ENCODE results near the gene NCKIPSD.

The NCKIPSD gene

DNA sequence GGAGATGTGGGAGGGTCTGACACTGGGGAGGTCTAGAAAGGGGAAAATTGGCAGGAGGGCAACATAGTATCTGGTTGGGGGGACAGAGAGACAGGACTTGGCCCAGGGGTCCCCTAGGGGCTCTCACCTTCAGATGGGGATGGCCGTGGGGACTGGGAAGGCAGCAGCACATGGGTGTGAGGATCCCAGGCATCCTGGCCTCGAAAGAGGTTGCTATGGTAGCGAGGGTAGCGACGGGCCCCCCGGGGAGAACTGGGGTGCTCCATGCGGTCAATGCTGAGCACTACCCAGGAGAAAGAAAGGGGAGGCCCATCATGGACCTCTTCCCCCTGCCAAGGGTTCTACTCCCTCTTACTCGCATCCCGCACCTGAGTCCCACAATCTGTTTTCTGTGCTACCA lies 38.0 kb downstream of the NCKIPSD start:
- DNase-seq (ENCODE audit: low spot score), result no peak

DNA sequence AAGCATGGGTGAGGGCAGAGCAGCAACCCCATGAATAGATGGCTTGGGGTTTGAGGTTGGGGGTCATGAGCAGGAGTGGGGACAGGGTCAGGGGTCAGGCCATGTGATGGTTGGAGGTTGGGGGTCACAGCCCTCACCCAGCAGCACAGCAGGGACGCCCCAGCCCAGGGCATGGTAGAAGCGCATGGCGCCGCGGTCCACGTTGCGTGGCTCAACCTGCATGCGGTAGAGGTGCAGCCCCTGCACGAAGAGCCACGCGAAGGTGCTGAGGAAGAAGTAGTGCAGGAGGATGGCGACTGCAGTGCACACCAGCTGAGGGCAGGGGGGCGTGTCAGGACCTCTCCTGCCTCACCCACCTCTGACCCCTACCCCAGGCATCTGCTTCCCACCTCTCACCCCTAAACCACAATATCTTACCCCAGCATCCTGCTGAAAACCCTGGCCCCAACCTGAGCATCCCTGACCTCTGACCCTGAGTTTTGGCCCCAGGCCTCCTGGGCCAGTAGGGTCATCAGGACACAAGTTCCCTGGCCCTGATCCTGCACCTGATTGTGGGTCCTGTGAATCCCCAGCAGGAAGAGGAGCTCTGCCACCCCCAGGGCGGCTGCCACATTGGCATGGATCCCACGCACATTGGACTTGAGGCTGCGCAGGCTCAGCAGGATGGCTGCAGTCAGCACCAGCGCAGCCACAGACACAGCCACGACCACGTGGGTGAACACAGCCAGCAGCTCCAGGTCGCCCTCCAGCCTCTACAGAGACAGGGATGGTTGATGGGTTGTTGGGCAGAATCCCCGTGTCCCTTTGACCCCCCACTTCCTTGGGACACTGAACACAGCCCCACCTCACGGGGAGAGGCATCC lies 40.6 kb downstream of the NCKIPSD start:
- DNase-seq (ENCODE audit: low spot score), result no peak

DNA sequence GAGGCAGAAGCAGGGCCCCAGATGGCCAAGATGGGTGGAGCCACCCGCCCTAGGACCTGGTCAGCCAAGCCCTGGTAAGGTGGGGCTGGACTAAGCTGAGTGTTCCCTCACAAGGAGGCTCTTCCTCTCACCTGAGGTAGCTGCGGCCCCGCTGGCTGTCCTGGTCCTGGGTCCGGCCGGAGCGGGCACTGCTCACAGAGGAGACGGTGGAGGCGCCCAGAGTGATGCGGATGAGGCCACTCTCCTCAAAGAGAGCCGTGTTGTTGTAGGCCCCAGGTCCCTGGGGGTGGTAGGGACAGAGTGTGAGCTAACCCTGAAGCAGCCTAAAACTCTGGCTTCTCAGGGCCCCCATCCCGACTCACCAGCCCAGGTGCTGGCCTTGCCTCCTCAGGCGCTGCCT lies 43.1 kb downstream of the NCKIPSD start:
- DNase-seq (ENCODE audit: low spot score), result no peak

DNA sequence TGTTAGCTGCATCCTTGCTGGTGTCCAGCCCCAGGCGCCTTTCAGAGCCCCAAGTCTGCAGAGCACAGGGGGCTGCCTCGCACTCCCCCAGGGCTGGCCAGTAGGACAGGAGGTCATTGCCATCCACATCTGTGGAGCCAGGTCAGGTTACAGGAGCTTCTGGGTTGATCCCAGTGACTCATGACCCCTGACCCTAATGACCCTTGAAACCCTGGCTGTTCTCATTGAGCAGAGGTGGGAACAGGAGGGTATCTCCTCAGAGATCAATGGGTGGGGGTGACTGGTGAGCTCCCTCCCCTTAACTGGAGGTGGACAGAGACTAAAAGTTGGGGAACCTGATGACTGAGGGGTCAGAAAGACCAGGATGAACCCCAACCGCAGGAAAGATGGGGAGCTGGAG lies 44.3 kb downstream of the NCKIPSD start:
- DNase-seq (ENCODE audit: low spot score), result no peak

DNA sequence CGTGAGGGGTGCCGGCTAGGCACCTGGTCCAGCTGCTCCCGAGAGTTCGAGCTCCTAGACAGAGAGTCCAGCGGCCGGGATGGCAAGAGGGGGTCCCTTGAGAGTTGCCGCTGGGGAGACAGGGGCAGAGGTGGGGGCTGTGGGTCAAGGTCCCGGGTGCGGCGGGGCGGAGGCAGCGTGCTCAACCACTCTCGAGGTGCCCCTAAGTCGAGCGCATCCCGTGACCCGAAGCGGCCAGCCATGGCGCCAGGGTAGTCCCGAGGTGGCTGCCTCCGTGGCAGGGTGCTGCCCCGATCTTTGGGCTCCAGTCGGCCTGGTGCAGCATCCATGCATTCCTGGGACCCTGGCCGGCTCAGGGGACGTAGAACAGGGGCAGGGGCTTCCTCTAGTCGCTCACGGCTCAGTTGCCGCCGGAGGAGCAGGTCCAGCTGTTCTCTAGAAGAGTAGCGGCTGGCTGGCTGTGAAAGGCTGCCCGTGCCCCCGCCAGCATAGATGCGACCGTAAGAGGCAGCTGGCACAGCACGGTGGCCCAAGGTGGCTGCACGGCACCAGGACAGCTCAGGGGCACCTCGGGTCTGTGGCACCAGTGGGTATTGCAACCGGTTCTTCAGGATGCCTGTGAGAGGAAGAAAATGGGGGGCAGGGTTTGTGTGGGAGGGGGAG lies 45.6 kb downstream of the NCKIPSD start:
- DNase-seq (ENCODE audit: low spot score), result no peak

DNA sequence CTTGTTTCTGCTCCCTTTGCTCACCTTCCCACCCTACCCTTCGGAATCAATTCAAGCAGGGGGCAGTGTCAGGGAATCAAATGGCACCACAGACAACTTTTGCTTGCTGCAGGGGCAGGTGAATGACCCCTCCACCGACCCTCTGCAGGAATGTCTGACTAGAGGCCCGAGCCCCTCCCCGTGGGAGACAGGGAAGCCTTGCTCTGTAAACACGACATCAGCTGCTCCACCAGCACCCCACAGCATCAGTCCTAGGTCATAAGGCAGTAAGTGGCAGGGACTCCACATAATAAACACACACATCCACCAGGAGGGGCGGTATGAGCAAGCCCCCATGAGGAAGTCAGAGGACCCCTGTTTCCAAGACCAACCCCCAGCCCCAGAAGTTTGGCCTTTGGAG lies 48.4 kb downstream of the NCKIPSD start:
- no peak for DNase-seq (ENCODE audit: low spot score)

DNA sequence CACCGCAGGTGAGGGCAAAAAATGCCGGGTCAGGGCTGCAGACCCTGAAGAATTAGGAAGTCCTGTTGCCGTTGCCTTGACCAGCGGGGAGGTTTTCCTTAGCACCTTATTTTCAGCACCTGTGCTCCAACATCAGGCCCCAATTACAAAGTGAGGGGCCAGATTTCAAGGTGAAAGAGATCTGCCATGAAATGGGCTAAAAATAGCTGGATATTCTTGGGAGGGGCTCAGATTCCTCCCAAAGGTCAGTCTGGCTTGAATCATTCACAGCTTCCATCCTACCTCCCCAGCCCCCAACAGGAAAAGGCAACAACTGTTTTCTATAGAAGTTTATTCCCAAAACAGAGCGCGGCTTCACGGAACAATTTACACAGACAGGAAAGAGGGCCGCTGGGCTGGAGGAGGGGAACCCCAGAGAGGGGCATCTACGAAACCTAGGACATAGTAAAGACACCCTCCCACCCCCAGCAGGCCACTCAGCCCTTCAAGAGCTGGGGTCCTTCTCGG lies 49.5 kb downstream of the NCKIPSD start:
- no peak for DNase-seq (ENCODE audit: low spot score)

DNA sequence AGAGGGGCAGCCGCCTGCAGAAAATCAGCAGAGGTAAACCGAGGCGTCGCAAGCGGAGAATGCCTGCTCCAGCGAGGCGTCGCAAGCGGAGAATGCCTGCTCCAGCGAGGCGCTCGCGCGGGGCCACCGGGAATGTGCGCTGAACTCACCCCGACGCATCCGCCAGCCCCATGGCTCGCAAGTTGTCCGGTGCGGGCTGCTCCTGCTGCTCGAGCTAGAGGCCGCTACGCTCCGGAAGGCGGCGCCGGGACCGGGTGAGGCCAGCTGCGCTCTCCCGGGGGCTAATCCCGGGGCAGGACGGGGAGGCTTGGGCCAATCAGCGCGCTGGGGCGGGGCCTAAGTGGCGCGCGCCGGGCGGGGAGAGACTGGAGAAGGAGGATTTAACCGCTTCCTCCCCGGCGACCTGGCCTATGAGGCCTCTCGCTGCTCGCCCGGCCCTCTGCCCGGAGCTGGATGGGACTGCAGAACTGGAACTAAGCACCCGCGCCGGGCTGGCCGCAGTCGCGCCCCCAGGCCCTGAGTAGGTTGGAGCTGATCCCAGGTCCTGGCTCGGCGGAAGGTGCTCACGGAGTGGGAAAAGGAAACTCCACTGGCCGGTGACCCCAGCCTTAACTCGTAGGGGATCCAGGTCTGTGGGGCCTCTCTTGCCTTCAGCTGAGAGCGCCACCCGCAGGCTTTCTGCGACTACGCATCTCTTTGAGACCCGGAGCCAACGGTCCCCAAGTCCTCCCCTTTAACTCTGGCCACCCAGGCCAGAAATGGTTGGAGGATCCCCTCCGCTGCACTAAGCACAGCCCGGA lies 50.3 kb downstream of the NCKIPSD start, which contains the start of gene SLC26A6:
Gene SLC26A6 (minus strand): TSS at position 240 of the 800 bp plus-strand sequence. CDS start 68 bp downstream, at position 172.
- DNase-seq (ENCODE audit: low spot score), result peak; percentile 100

DNA sequence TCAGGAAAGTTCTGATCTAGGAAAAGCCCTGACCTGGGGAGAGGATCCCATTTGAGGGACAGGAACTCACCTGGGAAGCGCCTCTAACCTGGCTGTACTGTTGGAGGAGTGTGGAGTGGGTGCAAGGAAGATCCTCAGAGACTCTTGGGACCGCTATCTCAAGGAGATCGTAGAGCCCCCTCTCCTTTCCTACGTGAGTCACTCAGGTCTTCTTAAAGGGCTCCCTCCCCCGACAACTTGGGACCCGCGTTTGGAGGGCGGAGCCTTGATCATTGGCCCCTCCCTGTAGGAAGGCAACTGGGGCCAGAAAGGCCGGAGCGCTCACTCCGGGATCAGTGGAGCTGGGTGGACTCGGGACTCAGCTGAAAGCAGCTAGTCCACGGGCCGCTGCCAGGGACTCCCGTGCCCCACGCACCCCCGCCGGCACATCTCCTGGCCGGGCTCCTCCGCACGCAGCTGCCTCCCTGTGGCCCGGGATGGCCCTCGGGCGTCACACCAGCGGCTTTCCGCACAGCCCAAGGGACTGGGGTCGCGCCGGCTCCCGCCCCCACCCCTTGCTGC lies 51.0 kb downstream of the NCKIPSD start:
- DNase-seq (ENCODE audit: low spot score), result peak; percentile 87

DNA sequence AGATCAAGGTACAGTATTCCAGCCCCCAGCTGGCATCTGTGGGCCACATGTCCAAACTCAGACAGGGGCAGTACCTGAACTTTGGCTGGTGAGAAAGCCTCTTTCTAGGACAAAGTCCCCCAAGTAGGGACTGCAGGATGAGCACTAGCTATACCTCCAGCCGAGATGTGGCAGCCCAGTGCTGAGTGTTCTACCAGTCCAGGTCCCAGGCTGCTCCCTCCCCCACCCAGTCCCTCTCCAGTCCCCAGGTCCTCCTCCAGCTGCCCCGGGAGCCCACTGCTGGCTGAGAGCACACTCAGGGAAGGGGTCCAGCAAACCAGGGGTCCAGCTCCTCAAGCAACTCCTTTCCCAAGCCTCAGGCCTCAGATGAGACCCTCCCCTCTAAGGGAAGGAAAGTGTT lies 52.0 kb downstream of the NCKIPSD start:
- DNase-seq (ENCODE audit: low spot score), result no peak

DNA sequence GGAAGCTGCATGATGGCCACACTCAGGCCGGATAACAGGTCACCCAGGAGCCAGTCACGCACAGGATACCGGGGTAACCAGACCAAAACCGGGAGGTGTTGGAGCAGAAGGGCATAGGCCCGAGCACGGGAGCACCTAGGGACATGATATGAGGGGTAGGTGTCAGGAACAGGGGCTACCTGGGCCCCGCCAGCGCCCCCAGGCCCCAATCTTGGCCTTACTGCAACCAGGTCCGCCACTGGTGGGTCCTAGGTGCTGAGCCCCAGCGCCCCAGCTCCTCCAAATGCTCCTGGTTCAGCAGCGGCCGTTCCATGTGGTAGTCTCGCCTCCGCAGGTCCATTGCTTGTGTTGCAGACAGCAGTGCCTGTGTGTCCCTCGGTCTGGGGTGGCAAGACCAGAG lies 52.5 kb downstream of the NCKIPSD start:
- DNase-seq (ENCODE audit: low spot score), result no peak

DNA sequence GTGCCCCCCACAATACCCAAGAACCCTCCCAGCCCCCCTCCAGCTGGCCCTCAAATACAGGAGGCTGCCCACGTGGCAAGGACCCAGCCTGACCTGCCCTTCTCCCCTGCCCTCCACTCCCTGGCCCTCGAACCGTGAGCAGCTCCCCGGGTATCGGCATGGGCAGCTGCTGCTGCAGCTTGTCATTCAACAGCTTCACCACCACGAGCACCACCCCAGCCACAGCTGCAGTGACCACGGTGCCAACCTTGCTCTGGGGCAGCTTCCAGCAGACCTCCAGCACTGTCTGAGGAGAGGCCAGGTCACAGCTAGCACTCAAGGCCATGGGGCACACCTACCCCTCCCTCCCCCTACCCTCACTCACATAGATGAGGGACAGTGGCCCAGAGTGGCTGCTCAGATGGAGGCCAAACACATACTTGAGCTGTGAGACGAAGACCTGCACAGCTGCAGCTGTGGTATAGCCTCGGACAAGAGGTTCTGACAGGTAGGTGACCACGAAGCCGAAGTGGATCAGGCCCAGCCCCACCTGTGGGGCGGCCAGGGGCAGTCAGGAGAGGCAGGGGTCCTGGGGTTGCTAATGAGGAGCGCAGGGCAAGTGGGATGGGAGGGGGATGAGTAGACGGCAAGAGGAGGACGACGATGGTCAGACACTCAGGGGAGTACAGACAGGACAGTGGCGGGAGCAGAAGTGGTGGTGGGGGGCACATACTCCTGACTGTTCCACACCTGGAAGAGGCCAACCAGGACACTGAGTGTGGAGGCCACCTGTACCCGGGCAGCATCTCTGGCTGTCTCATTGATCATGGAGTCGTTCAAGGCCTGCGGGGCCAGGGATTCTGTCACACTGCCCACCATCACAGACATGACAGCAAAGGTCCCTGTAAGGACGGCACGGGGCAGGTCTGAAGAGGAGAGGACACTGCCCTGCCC lies 53.9 kb downstream of the NCKIPSD start:
- no peak for DNase-seq (ENCODE audit: low spot score)

DNA sequence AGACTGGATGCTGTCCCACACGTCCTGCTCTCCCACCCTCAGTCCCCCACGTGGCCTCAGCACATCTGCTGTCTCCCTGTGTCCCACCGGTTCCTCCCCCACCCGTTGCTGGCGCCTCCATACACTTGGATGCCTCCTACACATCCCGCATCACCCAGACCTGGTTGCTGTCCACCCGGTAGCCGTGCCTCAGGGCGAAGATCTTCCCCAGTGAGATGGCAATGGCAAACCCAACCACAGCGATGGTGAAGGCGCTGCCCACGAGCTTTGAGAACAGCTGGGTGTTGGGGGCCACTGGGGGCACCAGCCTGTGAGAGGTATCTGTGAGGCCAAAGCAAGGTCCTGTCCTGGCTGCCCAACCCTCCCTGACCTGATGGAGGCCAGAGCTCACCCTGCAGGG lies 54.9 kb downstream of the NCKIPSD start:
- no peak for DNase-seq (ENCODE audit: low spot score)

DNA sequence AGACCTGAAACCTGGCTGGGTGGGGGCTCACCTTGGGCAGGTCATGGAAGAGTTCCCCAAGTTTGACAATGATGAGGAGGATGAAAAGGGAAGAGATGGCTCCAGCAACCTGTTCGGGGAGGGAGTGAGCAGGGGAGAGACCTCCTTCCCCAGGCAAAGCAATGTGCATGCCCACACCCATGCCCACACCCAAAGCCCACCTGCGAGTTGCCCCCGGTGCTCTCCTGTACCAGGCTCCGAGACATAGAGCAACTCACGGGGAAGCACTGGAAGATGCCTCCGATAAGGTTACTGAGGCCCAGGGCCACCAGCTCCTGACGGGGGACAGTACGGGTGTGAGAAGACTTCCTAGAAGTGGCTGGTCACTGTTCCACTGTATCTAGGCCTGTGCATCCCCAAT lies 55.3 kb downstream of the NCKIPSD start:
- no peak for DNase-seq (ENCODE audit: low spot score)

DNA sequence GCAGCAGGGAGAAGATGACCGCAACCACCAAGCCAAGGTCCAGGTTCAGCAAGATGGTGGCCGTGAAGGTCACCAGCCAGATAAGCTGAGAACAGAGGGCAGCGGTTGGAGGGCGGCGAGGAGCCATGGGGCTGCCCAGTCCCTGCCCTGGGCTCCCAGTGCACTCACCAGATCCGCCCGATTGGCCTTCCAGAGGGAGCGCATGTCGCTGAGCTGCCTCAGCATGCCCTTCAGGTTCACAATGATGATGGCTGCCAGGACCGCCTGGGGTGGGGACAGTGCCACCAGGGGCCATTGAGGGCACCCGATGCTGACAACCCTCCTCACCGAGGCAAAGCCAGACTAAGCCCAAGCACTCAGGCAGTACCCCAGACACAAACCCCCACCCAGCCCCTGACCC lies 55.8 kb downstream of the NCKIPSD start:
- DNase-seq (ENCODE audit: low spot score), result no peak

DNA sequence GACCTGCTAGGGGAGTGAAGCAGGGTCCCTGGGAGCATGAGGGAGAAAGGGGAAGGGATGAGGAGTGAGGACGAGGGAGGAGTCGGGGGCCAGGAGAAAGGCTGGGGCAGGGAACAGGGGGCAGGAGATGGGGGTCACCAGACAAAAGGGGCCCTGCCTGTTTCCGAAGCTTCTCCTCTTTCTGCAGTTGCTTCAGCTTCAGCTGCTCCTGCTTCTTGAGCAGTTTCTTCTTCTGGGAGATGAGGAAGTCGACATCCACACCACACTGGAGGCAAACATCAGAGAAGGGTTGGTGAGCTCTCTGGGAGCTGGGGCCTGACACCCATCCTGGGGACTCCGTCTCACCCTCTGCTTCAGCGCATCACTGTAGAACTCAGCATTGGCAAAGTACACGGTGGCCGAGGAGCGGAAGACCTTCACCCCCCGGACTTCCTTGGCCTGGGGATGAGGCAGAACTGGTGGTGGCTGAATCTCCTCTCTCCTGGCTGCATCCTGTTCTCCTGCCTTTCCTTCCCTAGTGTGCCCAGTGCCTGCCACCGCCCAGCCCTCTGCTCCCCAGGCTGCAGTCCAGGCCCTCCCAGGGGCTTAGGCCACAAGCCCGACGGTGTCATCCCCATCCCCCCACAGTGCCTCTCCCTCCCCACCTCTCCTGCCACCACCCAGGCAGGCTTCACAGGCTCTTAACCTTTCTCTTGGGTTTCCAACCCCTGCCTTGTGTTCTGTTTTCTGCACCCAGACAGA lies 57.3 kb downstream of the NCKIPSD start:
- no peak for DNase-seq (ENCODE audit: low spot score)

DNA sequence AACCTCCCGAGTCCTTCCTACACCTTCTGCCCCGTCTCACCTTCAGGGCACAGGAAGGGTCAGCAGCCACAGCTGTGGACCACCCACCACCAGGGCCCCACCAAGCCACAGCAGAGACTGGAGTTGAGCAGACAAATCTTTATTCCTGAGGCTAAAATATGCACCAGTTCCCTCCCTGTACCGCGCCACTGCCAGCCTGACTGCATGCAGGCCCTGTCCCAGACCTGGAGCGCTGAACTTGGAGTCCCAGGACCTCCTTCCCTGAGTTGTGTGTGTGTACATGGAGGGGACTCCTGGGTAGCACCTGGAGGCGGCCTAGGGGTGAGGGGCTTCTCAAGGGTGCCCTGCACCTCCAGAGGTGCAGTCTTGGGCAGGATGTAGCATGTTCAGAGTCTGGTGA lies 60.1 kb downstream of the NCKIPSD start:
- no peak for DNase-seq (ENCODE audit: low spot score)

DNA sequence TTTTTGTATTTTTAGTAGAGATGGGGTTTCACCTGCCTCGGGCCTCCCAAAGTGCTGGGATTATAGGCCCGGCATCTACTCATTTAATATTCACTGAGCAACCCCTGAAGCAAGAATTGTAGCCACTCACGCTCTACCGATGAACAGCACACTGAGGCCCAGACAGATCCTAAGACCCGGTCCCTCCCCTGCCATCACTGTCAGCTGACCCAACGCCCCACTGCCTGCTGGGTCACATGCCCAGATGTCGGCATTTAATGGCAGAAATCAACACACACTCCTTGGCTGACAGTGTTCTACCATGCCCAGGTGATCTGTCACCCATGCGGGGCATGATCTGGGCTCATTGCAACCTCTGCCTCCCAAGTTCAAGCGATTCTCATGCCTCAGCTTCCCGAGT lies 60.9 kb downstream of the NCKIPSD start:
- no peak for DNase-seq (ENCODE audit: low spot score)

DNA sequence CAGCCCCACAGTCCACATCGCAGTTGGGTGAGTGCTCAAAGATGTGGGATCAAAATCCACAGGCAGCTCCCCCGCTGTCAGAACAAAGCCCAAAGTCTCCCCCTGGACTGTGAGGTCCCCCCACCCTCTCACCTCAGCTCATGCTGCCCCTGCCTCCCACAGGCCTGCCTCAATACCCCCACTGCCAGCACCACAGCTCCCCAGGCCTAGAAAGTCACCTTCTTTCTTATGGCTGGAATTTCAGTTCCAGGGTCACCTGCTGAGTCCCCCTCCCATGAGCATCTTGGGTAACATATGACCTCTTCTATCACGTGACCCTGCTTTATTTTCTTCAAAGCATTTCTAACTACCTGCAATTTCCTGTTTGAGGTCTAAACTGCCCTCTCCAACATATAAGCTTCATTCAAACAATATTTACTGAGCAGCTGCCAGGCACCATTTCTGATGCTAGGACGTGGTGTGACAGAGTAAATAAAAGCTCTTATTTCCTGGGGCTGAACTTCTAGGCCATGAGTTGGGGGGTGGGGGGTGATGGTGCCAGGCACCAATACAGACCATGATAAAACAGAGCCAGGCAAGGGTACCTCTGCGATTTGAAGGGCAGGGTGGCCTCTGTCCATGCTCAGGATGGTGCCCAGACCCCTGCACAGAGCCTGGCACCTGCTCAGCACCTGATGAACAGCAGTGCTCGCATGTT lies 61.7 kb downstream of the NCKIPSD start:
- DNase-seq (ENCODE audit: low spot score), result no peak
